Measurements from ENCODE around the gene RPL37A.

The RPL37A gene

GRCh38 chr2:216548901-216549331, 50.3 kb downstream of the RPL37A start:
- DNase-seq (ENCODE audit: low read depth in 2 of 2): no peak

GRCh38 chr2:216549926-216550690, 51.5 kb downstream of the RPL37A start:
- DNase-seq (ENCODE audit: low read depth in 2 of 2): no peak

DNA sequence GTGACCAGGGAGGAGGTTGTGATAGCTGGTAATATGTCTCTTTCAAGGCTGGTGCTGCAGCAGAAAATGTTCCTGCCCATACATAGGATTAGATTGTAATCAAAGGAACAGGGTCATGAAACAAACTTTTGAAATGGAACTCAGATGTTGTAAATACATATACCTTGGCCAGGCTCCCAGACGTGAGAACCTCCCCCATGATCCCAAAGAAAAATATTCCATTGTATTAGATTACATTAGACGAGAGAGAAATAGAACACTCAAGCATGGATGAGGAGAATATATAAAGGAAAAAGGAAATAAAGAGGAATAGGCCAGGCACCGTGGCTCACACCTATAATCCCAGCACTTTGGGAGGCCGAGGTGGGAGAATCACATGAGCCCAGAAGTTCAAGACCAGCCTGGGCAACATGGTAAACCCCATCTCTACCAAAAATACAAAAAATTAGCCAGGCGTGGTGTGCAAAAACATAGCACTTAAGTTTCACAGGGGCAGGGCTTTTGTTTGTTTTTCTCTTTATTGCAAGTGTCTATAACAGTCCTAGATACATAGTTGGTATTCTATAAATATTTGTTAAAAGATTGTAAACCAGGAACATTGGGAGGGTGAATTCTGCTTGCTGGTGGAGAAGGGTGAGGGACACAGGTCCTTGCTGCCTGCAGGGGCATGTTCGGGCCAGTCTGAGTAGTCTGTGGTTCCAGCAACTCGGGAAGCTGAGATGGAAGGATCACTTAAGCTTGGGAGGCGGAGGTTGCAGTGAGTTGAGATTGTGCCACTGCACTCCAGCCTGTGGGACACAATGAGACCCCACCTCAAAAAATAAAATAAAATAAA, 52.8 kb downstream of the RPL37A start:
- DNase-seq (ENCODE audit: low read depth in 2 of 2): no peak

DNA sequence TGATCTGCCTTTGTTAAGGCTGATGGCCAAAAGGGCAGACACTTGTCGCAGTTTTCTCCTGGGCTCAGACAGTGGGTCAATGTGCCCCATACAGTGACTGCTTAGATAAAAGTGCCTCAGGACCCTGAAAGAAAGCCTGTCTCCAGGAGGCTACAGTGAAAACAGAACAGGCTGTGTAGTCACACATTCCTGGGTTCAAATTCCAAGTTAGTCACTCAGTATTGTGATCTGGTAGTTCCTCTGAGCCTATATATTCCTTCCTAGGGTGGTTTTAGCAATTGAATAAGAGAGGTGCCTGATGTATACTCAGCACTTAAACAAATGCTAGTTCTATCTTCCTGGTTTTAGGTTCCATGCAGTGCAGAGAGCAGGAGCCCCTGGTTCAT, 54.4 kb downstream of the RPL37A start:
- no peak for DNase-seq (ENCODE audit: low read depth in 2 of 2)

All from stimulated activated CD4-positive, alpha-beta T cell treated with anti-CD3 and anti-CD28 coated beads, Interleukin-1b, Interleukin-23, amount 100 ng/mL, for 4 hours (primary cell).